Endodermal cell (in vitro differentiated cells): ENCODE results near the gene CLMN. TPM values are rescaled to one million over a fixed set of nuclear protein-coding genes. Genes with fewer than 3 reads are reported as not detected.
A peak's percentile ranks its signal among the peaks of the same experiment; 100 is the strongest.

Experiments used
- DNase-seq: peaks from one replicate; pipeline ENCODE4 v3.0.0-alpha.2; 2017
- H3K27ac ChIP-seq: 2 replicates; pipeline ENCODE4 v1.5.1; 2013; ENCODE audit warnings: mild to moderate bottlenecking, low read depth, low read length, moderate library complexity
- H3K27me3 ChIP-seq: 2 replicates; pipeline ENCODE4 v1.6.1; 2013; ENCODE audit warnings: mild to moderate bottlenecking, low read length, moderate library complexity; ENCODE audit not compliant: insufficient read depth, control insufficient read depth, poor library complexity, severe bottlenecking
- H3K36me3 ChIP-seq: 2 replicates; pipeline ENCODE4 v1.7.0; 2013; ENCODE audit warnings: mild to moderate bottlenecking, low read length, moderate library complexity; ENCODE audit not compliant: control insufficient read depth, insufficient read depth
- H3K4me1 ChIP-seq: one replicate; pipeline ENCODE4 v1.7.0; 2013; ENCODE audit warnings: low read length; ENCODE audit not compliant: control insufficient read depth, insufficient read depth
- H3K4me3 ChIP-seq: 2 replicates; pipeline ENCODE4 v1.5.1; 2013; ENCODE audit warnings: mild to moderate bottlenecking, low read length, moderate library complexity
- H3K9ac ChIP-seq: 2 replicates; pipeline ENCODE4 v1.6.1; 2013; ENCODE audit warnings: mild to moderate bottlenecking, low read length, moderate library complexity; ENCODE audit not compliant: poor library complexity, severe bottlenecking; ENCODE audit errors: extremely low read depth
- H3K9me3 ChIP-seq: 2 replicates; pipeline ENCODE4 v1.6.1; 2013; ENCODE audit warnings: mild to moderate bottlenecking, low read length, moderate library complexity; ENCODE audit not compliant: control insufficient read depth
- H3K27ac Mint-ChIP-seq: 2 replicates; pipeline ENCODE4 v1.8.0; 2020; ENCODE audit warnings: mixed read lengths
- H3K27me3 Mint-ChIP-seq: 2 replicates; pipeline ENCODE4 v1.8.0; 2021; ENCODE audit warnings: mild to moderate bottlenecking, mixed read lengths; ENCODE audit not compliant: insufficient read depth
- H3K36me3 Mint-ChIP-seq: 2 replicates; pipeline ENCODE4 v1.8.0; 2020; ENCODE audit warnings: low read depth, mixed read lengths
- H3K4me1 Mint-ChIP-seq: 2 replicates; pipeline ENCODE4 v1.8.0; 2020; ENCODE audit warnings: mixed read lengths
- H3K4me3 Mint-ChIP-seq: 2 replicates; pipeline ENCODE4 v1.8.0; 2020; ENCODE audit warnings: mild to moderate bottlenecking, moderate library complexity, mixed read lengths
- H3K9me3 Mint-ChIP-seq: 2 replicates; pipeline ENCODE4 v1.8.0; 2020; ENCODE audit warnings: mild to moderate bottlenecking, mixed read lengths
- WGBS, 2 experiments: methylation state at CpG; one replicate each; pipeline versions ENCODE4 v1.1.5 to v1.1.7; 2013; ENCODE audit warnings: missing lambda C conversion rate in 2 of 2, mixed read lengths in 1 of 2; ENCODE audit not compliant: insufficient coverage in 1 of 2, insufficient read length in 1 of 2; 5-methylcytosine and 5-hydroxymethylcytosine counted together
- total RNA-seq, 2 donors: library from RNA; stranded (reverse); fragmentation: NEBNext Ultra II Directional in 1 of 2; extraction: Animal tissue kit (Norgen Biotek cat#: 25700) in 1 of 2; gene quantifications; 2 replicates in 1 of 2; 3 replicates in 1 of 2; pipeline ENCODE4 v1.2.1, GENCODE V29; 2021
- TF ChIP-seq, protein P1 (sequence below): fragments of 200-600 bp; sonication (generic); conservative IDR thresholded peaks from 2 replicates; pipeline ENCODE4 v1.5.0; 2021; ENCODE audit warnings: antibody characterized with exemption, mild to moderate bottlenecking

CLMN gene
- total RNA-seq, 2 donors from 2014 or later: 9.5 to 11.7 TPM

DNA sequence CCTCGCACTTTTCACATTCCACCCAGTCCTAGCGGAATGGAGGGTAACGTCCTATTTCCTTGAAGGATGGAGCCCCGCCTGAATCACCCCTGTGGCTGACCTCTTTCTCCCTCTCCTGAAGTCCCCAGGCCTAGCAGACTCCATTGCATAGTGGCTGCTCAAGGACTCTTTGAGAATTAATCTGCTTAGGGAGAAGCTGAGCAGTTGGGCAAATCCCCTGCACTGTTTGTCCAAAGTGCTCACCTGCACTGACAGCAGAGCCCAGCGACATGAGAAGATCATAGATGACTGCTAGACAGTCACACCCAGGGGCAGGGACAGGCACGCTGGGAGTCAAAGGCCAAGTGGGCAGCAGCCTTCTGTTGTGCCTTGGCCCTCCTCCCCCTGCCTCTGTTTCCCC is 124.7 kb downstream of the CLMN start:
- H3K4me1 Mint-ChIP-seq: peaks cover 20% of the 10 kb centered on the region

DNA sequence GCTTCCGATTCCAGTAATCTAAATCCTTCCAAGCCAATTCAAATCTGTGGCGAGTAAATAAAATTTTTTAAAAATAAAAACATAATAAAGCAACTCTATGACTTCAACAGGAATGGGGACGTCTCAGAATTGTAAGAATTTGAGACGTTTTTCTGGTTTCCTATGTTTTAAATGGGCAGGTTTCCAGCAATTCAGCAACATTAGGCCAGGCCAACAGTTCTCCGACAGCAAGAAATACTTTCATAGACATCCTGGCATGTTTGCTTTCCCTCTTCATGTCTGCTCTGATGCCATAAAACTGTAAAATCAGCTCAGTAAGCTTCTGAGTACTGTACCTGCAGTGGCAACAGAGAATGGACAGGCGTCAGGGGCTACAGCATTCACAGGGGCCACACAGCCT is 126.6 kb downstream of the CLMN start:
- H3K27ac ChIP-seq: no peak overlapping the region
- H3K4me1 Mint-ChIP-seq: peaks cover 12% of the 10 kb centered on the region
- no peaks in the 10 kb centered on the region for H3K4me1 ChIP-seq
- H3K9me3 ChIP-seq: peaks cover 3% of the 10 kb centered on the region
- no peaks in the 10 kb centered on the region for H3K36me3 Mint-ChIP-seq
- peaks cover 9% of the 10 kb centered on the region for H3K9me3 Mint-ChIP-seq
- TF ChIP-seq, protein P1, sequence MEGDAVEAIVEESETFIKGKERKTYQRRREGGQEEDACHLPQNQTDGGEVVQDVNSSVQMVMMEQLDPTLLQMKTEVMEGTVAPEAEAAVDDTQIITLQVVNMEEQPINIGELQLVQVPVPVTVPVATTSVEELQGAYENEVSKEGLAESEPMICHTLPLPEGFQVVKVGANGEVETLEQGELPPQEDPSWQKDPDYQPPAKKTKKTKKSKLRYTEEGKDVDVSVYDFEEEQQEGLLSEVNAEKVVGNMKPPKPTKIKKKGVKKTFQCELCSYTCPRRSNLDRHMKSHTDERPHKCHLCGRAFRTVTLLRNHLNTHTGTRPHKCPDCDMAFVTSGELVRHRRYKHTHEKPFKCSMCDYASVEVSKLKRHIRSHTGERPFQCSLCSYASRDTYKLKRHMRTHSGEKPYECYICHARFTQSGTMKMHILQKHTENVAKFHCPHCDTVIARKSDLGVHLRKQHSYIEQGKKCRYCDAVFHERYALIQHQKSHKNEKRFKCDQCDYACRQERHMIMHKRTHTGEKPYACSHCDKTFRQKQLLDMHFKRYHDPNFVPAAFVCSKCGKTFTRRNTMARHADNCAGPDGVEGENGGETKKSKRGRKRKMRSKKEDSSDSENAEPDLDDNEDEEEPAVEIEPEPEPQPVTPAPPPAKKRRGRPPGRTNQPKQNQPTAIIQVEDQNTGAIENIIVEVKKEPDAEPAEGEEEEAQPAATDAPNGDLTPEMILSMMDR: no peak
- H3K27me3 Mint-ChIP-seq: peaks cover 2% of the 10 kb centered on the region
- WGBS, 2 experiments: 89 to 93% methylated on average over 4 to 5 of the region's 6 CpGs
- no peaks in the 10 kb centered on the region for H3K36me3 ChIP-seq
- H3K27ac Mint-ChIP-seq: no peak overlapping the region
- H3K4me3 ChIP-seq: no peak overlapping the region
- no peak overlapping the region for H3K4me3 Mint-ChIP-seq
- no peaks in the 10 kb centered on the region for H3K27me3 ChIP-seq
- H3K9ac ChIP-seq: no peak overlapping the region
- no peak for DNase-seq

More for the DNA sequence above, 124.7 kb downstream of the CLMN start:
- Histone ChIP-seq H3K4me3 (no peak overlapping the region), H3K27ac (no peak overlapping the region), H3K9ac (no peak overlapping the region), H3K36me3 (no peaks in the 10 kb centered on the region), H3K4me1 (no peaks in the 10 kb centered on the region), H3K9me3 (no peaks in the 10 kb centered on the region), H3K27me3 (no peaks in the 10 kb centered on the region)
- Mint-ChIP-seq H3K27ac (no peak overlapping the region), H3K4me3 (no peak overlapping the region), H3K36me3 (no peaks in the 10 kb centered on the region), H3K27me3 (no peaks in the 10 kb centered on the region), H3K9me3 (no peaks in the 10 kb centered on the region)
- peak; percentile 26 for DNase-seq
- 96 to 98% methylated on average over 3 to 6 of the region's 6 CpGs for WGBS, 2 experiments
- TF ChIP-seq, protein P1: no peak

DNA sequence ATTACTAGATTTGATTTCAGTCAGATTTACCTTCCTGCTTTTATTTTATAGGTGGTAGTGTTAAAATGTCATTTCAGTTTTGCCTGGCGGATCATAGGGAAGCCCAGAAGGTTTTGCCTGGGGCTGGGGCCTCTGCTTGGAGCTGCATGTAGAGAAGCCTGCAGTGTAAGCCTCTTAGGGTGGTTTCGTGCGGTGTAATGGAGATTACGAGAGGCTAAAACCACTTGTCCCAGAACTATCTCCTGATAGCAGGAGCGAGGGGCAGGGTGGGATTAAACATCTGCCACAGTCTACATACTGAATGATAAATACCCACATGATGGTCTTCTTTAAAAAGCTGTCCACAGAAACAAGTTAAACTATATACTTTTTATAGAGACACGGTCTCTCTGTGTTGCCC is 127.4 kb downstream of the CLMN start:
- H3K9me3 ChIP-seq: peaks cover 8% of the 10 kb centered on the region

More for the DNA sequence above, 127.4 kb downstream of the CLMN start:
- 86 to 100% methylated on average over 2 to 6 of the region's 6 CpGs for WGBS, 2 experiments
- TF ChIP-seq, protein P1: no peak
- Mint-ChIP-seq H3K4me3 (no peak overlapping the region), H3K9me3 (peaks cover 13% of the 10 kb centered on the region), H3K4me1 (peaks cover 9% of the 10 kb centered on the region), H3K36me3 (no peaks in the 10 kb centered on the region), H3K27me3 (peaks cover 2% of the 10 kb centered on the region), H3K27ac (no peak overlapping the region)
- Histone ChIP-seq H3K27ac (no peak overlapping the region), H3K4me1 (no peaks in the 10 kb centered on the region), H3K4me3 (no peak overlapping the region), H3K9ac (no peak overlapping the region), H3K27me3 (no peaks in the 10 kb centered on the region), H3K36me3 (no peaks in the 10 kb centered on the region)
- peak; percentile 27 for DNase-seq
